ENCODE data around the gene CCR4. TPM values are rescaled to one million over a fixed set of nuclear protein-coding genes. Genes with fewer than 3 reads are reported as not detected.
A peak's percentile ranks its signal among the peaks of the same experiment; 100 is the strongest.
"Not testable (repeated sequence)": the region's sequence is repeated elsewhere in the genome, so short reads cannot be mapped to it uniquely, and the experiment has no call there.

Gene CCR4
- total RNA-seq, 2 donors from 2014 or later, result 12.1 to 40.9 TPM

DNA sequence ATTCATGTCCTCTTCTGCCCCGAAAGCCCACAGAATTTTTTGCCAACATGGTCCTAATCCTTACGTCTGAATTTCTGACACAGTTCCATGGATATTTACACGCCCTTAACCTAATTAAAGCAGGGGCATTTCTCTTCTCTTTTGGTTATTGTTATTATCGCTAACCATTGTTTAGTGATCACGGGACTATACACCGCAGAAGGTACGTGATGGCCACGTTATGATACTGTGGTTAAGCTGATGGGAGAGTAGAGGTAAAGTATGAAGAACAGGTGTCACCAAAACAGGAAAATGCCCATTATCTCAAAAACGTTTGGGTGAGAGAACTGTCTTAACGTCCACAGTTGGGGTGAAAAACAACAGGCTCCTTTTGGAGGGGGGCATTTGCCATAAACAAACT lies 26.4 kb downstream of the CCR4 start:
- no peak overlapping the region for H3K4me3 Mint-ChIP-seq
- peaks cover under 1% of the 10 kb centered on the region for H3K36me3 Mint-ChIP-seq
- ATAC-seq, result no peak
- peaks cover 12 to 18% of the 10 kb centered on the region in 2 donors for H3K4me1 Mint-ChIP-seq (ENCODE audit: low read depth in 2 of 2)
- H3K9me3 Mint-ChIP-seq, result no peaks in the 10 kb centered on the region
- peaks cover 0 to 4% of the 10 kb centered on the region in 2 donors for H3K27me3 Mint-ChIP-seq
- DNase-seq (ENCODE audit: low spot score), result no peak
- H3K27ac Mint-ChIP-seq, result no peak overlapping the region

DNA sequence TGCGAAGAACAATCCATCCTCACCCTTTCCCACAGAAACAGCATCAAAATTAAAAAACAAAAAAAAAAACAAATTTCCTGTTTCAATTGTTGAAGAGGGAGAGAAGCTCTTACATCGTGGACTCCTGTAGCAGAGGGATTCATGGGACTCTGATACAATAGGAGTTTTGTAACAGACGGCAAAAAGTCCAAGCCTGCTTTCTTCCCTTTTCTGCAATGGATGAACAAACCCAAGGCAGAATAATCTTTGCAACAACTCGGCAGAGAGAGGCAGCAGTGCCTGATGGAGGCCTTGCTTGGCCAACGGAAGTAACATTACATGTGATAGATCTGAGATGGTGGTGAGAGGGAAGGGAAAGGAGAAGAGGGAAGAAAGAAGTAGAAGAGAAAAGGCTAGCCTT lies 26.9 kb downstream of the CCR4 start:
- no peak overlapping the region for H3K4me3 Mint-ChIP-seq
- H3K36me3 Mint-ChIP-seq, result peaks cover 4% of the 10 kb centered on the region
- peaks cover 12 to 18% of the 10 kb centered on the region in 2 donors for H3K4me1 Mint-ChIP-seq (ENCODE audit: low read depth in 2 of 2)
- DNase-seq (ENCODE audit: low spot score) (no peak), ATAC-seq (no peak)
- no peaks in the 10 kb centered on the region for H3K9me3 Mint-ChIP-seq
- peaks cover 0 to 4% of the 10 kb centered on the region in 2 donors for H3K27me3 Mint-ChIP-seq
- no peak overlapping the region for H3K27ac Mint-ChIP-seq

DNA sequence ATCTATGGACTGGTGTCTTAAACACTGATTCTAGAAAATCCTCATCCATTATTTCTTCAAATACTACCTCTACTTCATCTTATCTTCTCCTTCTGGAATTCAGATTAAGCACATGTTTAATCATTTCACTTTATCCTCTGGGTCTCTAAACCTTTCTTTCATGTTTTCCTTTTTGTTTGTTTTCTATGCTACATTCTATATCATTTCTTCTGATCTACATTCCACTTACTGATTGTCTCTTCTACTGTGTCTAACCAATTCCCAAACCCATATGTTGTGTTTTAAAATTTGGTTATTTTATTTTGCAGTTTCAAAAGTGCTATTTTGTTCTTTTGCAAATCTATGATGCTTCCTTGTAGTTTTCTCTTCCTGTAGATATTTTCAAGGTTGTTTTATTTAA lies 31.7 kb downstream of the CCR4 start:
- no peaks in the 10 kb centered on the region for H3K9me3 Mint-ChIP-seq
- DNase-seq (ENCODE audit: low spot score), result no peak
- peaks cover 0 to 9% of the 10 kb centered on the region in 2 donors for H3K27me3 Mint-ChIP-seq
- no peak for ATAC-seq
- H3K27ac Mint-ChIP-seq, result no peak overlapping the region
- H3K36me3 Mint-ChIP-seq, result peaks cover 4% of the 10 kb centered on the region
- peaks cover 0 to 10% of the 10 kb centered on the region in 2 donors for H3K4me1 Mint-ChIP-seq (ENCODE audit: low read depth in 2 of 2)
- H3K4me3 Mint-ChIP-seq, result no peak overlapping the region

DNA sequence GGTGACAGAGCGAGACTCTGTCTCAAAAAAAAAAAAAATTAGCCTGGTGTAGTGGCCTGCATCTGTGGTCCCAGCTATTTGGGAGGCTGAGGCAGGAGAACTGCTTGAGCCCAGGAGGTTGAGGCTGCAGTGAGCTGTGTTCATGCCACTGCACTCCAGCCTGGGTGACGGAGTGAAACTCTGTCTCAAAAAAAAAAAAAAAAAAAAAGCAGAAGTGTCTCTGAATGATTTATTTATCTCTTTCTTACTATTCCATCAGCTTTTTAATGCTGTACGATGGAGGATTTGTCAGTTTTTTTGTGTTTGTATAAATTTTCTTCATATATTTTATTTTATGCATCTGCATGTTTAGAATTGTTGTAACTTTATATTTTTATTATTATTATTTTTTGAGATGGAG lies 33.5 kb downstream of the CCR4 start:
- not testable (repeated sequence) for H3K27me3 Mint-ChIP-seq; H3K4me3 Mint-ChIP-seq; H3K36me3 Mint-ChIP-seq; DNase-seq (ENCODE audit: low spot score); H3K27ac Mint-ChIP-seq; H3K9me3 Mint-ChIP-seq; ATAC-seq
- H3K4me1 Mint-ChIP-seq (ENCODE audit: low read depth in 2 of 2), result peaks cover 7 to 11% of the 10 kb centered on the region in 2 donors

DNA sequence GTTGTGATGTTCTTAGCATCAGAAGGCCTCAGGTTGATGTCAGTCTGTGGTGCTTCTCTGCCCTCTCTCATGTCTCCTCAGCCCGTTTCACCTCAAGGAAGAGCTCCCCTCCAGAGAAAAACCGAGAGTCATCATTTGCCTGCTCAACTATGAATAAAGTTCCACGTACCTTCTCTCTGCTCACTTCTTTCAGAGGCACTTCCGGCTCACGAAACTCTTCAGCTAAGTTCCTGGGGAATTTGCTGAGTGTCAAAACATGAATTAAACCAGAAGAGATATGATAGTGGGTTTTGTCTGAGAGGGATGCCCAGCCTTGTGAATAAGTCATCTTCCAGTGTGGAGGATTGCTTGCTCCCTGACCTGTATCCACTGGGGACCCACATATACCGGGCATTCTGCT lies 37.7 kb downstream of the CCR4 start:
- DNase-seq (ENCODE audit: low spot score) (no peak), ATAC-seq (no peak)
- H3K9me3 Mint-ChIP-seq, result no peaks in the 10 kb centered on the region
- H3K27me3 Mint-ChIP-seq, result peaks cover 0 to 6% of the 10 kb centered on the region in 2 donors
- peak overlapping the region; percentile 56 for H3K4me3 Mint-ChIP-seq
- peak overlapping the region in 1 of 2 donors; percentile 92 for H3K27ac Mint-ChIP-seq
- H3K4me1 Mint-ChIP-seq (ENCODE audit: low read depth in 2 of 2), result peaks cover 24 to 40% of the 10 kb centered on the region in 2 donors
- H3K36me3 Mint-ChIP-seq, result no peaks in the 10 kb centered on the region

DNA sequence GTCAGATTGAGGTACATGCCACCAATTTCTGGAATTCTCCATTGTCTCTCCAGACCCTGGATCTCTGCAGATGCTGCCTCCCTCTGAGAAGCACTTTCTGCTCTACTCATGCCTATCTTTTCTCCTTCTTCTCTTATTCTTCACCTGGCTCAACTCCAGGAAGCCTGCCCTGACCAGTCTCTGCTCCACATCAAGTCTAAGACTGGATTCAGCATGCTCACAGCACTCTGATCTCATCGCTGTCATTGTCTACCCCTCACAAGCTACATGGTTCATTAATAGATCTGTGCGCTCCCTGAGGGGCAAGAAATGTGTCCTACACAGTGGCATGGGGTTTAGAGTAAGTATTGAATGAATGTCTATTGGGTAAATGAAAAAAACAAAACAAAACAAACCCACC lies 38.7 kb downstream of the CCR4 start:
- Mint-ChIP-seq H3K9me3 (no peaks in the 10 kb centered on the region), H3K4me1 (ENCODE audit: low read depth in 2 of 2) (peaks cover 24 to 45% of the 10 kb centered on the region in 2 donors), H3K4me3 (peak overlapping the region; percentile 43), H3K27ac (peak overlapping the region in 1 of 2 donors; percentile 92), H3K36me3 (no peaks in the 10 kb centered on the region), H3K27me3 (peaks cover 0 to 6% of the 10 kb centered on the region in 2 donors)
- ATAC-seq (no peak), DNase-seq (ENCODE audit: low spot score) (no peak)

DNA sequence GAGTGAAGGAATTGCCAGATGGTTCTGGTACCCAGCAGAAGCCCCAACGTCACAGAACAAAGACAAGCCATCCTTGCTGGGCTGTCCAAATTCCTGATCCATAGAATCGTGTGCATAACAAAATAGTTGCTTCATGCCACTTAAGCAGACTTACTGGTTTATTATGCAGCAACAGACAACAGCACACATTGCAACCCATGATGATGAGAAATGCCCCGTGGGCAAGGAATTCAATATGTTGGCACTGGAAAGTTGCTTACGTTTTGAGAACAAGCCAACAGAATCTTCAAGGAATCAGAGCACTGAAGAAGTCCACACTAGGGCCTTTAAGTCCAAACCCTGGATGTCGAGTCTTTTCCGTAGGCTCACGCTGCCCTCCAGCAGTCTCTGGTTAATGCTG lies 40.3 kb downstream of the CCR4 start:
- DNase-seq (ENCODE audit: low spot score), result no peak
- Mint-ChIP-seq H3K4me3 (peak overlapping the region; percentile 65), H3K27me3 (peaks cover 0 to 5% of the 10 kb centered on the region in 2 donors), H3K9me3 (no peaks in the 10 kb centered on the region), H3K4me1 (ENCODE audit: low read depth in 2 of 2) (peaks cover 23 to 53% of the 10 kb centered on the region in 2 donors), H3K36me3 (no peaks in the 10 kb centered on the region), H3K27ac (peak overlapping the region; percentile 85 to 92)
- no peak for ATAC-seq

DNA sequence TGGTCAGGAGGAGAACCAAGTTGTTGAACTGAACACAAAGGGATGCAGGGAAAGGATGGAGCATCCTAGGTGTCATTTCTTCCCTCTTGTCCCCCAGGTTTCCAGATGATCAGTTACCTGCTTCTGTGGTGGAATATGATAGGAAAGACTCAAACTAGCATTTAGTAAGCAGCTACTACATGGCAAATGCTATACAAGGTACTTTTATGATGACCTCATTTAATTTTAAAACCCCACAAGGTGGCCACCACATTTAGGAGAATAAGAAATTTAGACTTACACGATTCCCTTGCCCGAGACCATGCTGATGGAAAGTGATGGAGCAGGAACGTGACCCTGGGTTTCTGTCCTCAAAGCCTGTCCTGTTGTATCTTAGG lies 40.9 kb downstream of the CCR4 start:
- Mint-ChIP-seq H3K4me3 (peak overlapping the region; percentile 65), H3K4me1 (ENCODE audit: low read depth in 2 of 2) (peaks cover 19 to 53% of the 10 kb centered on the region in 2 donors), H3K9me3 (no peaks in the 10 kb centered on the region), H3K36me3 (no peaks in the 10 kb centered on the region), H3K27me3 (peaks cover 0 to 1% of the 10 kb centered on the region in 2 donors), H3K27ac (peak overlapping the region; percentile 85 to 92)
- ATAC-seq (peak in 1 of 2 donors; percentile 5), DNase-seq (ENCODE audit: low spot score) (no peak)

DNA sequence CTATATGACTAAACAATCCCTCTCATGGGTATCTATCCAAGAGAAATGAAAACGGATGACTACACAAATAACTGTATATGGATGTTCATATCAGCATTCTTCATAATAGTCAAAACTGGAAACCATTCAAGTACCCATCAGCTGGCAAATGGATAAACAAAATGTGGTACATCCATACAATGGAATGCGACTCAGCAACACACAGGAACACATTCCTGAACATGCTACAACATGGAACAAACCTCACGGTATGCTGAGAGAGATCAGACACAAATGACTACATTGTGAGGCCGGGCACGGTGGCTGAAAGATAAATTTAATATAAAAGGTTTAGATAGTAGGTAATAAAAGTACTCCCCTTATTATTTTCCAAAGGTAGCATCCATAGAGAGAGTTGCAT lies 42.6 kb downstream of the CCR4 start:
- Mint-ChIP-seq H3K27me3 (no peaks in the 10 kb centered on the region), H3K36me3 (no peaks in the 10 kb centered on the region), H3K4me3 (peak overlapping the region; percentile 23), H3K27ac (peak overlapping the region; percentile 85 to 92), H3K4me1 (ENCODE audit: low read depth in 2 of 2) (peaks cover 23 to 59% of the 10 kb centered on the region in 2 donors), H3K9me3 (no peaks in the 10 kb centered on the region)
- no peak for DNase-seq (ENCODE audit: low spot score)
- ATAC-seq, result no peak

DNA sequence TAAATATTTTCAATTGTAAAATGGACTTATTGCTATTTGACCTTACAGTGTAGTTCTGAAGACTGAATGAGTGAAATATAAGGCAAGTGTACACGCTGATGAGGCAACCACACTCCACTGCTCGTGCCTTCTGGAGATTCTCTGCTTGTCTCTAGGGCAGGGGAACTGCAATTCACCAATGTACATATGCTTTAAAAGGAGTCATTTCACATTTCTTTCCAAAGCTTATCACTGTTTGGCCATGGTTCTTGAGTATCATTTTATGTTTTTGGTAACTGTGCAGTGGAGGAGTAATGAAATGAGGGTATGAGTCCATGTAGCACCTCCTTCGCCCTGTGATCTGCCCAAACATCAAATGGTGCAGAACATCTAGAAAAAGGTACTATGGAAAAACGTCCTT lies 43.7 kb downstream of the CCR4 start:
- Mint-ChIP-seq H3K27ac (peak overlapping the region; percentile 5 to 49), H3K4me1 (ENCODE audit: low read depth in 2 of 2) (peaks cover 22 to 55% of the 10 kb centered on the region in 2 donors), H3K27me3 (no peaks in the 10 kb centered on the region), H3K36me3 (no peaks in the 10 kb centered on the region), H3K4me3 (peak overlapping the region; percentile 15), H3K9me3 (no peaks in the 10 kb centered on the region)
- ATAC-seq (no peak), DNase-seq (ENCODE audit: low spot score) (no peak)

DNA sequence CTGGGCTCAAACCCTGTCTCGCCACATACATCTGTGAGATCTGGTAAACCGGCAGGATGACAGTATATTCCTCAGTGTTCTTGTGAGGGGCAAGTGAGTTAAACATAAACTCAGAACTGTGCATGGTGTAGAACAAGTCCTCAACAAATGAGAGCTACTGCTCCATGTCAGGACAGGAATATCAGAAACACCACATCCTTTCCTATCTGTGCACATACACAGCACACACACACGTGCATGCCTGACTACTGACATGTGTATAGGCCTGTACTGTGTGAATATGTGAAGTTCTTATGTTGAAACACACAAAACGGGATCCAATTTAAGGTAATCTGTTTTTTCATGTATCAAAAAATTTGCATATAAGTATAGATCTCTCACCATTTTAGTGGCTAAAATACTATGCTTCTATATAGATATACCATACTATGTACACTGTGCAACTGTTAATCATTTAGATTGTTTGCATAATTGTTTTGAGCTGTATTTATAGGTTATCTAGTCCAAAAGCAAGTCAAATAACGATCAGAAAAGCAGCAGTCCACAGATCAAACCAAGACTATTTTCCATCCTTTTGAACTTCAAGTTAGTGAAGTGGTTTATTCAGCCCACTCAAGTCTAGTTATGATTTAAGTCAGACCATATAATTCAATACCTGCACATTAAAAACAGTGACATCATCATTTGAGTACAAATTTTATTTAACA lies 44.8 kb downstream of the CCR4 start:
- Mint-ChIP-seq H3K27me3 (no peaks in the 10 kb centered on the region), H3K27ac (peak overlapping the region; percentile 56 to 74), H3K36me3 (peaks cover 5% of the 10 kb centered on the region), H3K4me1 (ENCODE audit: low read depth in 2 of 2) (peaks cover 25 to 55% of the 10 kb centered on the region in 2 donors), H3K9me3 (no peaks in the 10 kb centered on the region), H3K4me3 (no peak overlapping the region)
- ATAC-seq (no peak), DNase-seq (ENCODE audit: low spot score) (no peak)

DNA sequence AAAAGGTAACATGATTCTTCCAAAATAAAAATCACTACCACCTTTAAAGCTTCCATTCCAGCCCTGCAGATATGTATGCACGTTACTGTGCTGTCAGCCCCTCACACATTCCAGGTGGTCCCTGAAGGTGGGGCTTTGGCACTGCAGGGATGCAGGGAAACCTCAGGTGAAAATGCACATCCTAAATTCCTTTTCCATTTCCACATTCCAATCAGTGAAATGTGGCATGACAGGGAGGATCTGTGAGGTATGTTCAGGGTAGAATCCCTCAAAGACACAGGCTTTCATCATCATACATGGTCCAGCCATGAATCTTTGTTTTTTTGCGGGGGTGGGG lies 45.3 kb downstream of the CCR4 start:
- DNase-seq (ENCODE audit: low spot score) (no peak), ATAC-seq (no peak)
- peaks cover 7% of the 10 kb centered on the region for H3K36me3 Mint-ChIP-seq
- H3K4me3 Mint-ChIP-seq, result no peak overlapping the region
- peaks cover 26 to 58% of the 10 kb centered on the region in 2 donors for H3K4me1 Mint-ChIP-seq (ENCODE audit: low read depth in 2 of 2)
- H3K27ac Mint-ChIP-seq, result peak overlapping the region; percentile 56 to 74
- H3K9me3 Mint-ChIP-seq, result no peaks in the 10 kb centered on the region
- no peaks in the 10 kb centered on the region for H3K27me3 Mint-ChIP-seq

DNA sequence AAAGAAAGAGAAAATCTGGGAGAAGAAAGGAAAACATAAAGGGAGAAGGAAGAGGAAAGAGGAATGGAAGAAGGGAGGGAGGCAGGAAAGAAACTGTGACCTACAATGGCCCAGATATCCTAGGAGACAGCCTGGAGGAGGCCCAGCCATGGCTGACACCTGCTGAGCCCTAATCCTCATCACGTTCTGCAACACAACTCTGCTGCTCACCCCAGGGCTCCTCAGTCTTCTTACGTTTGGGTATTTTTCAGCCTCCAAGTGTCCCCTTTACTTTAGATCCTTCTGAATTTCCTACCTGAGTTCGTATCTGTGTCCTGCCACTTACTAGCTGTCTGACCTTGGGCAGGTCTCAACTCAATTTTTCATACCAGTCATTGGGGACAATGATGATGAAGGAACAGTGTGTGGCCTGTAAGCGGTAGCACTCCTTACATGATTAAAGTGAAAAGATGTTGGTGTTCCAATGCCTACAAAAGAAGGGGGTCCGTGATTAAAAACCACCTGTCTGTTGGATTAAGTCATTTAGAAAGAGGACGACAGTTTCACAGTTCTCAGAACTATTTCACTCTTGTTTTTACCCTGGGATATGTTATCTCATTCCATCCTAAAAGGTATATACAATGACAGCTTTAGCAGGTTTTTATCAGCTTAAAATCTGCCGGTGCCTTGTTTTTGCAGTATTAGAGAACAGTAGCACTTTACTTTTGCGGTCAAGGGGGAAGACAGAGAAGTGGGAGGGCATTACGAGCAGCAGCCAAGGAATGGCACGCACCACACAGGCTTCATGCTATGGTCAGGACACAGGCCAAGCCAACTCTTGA lies 47.4 kb downstream of the CCR4 start:
- peaks cover 7% of the 10 kb centered on the region for H3K36me3 Mint-ChIP-seq
- H3K4me1 Mint-ChIP-seq (ENCODE audit: low read depth in 2 of 2), result peaks cover 16 to 46% of the 10 kb centered on the region in 2 donors
- peak overlapping the region; percentile 72 to 74 for H3K27ac Mint-ChIP-seq
- H3K4me3 Mint-ChIP-seq, result peak overlapping the region; percentile 54
- H3K9me3 Mint-ChIP-seq, result no peaks in the 10 kb centered on the region
- H3K27me3 Mint-ChIP-seq, result no peaks in the 10 kb centered on the region
- ATAC-seq (peak in 1 of 2 donors; percentile 64), DNase-seq (ENCODE audit: low spot score) (no peak)

DNA sequence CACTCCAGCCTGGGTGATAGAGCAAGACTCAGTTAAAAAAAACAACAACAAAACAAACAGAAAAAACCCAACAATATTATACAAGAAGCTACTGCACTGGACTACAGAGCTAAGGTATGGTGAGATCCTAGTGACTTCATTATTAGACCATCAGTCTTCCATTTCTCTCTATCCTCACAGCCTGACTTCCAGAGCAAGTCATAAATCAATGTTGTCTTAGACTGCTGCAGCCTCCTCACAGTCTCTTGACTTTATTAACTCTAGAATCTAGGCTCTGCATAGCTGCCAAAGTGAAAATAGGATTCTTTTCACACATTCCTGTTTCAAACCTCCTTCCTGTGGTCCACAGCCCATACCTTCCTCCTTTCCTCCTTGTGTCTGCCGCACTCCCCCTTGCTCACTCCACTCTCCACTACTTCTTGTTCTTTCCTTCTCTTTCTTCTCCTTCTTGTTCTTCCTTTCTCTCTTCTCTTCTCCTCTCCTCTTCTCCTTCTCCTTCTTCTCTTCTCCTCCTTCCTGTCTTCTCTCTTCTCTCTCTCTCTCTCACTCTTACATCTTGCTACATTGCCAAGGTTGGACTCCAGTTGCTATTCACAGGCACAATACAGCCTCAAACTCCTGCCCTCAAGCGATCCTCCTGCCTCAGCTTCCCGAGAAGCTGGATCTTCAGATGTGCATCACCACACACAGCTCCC lies 49.4 kb downstream of the CCR4 start:
- ATAC-seq (no peak), DNase-seq (ENCODE audit: low spot score) (no peak)
- Mint-ChIP-seq H3K36me3 (peaks cover 7% of the 10 kb centered on the region), H3K4me1 (ENCODE audit: low read depth in 2 of 2) (peaks cover 13 to 35% of the 10 kb centered on the region in 2 donors), H3K27ac (peak overlapping the region in 1 of 2 donors; percentile 4), H3K27me3 (no peaks in the 10 kb centered on the region), H3K4me3 (peak overlapping the region; percentile 42), H3K9me3 (no peaks in the 10 kb centered on the region)

All from natural killer cell treated with Interleukin-12 subunit alpha and Interleukin-12 subunit beta and Interleukin-15 and Interleukin-18, amount 100 ng/mL, for 72 hours (primary cell).